ENCODE data around the gene COL8A2. TPM values are rescaled to one million over a fixed set of nuclear protein-coding genes. Genes with fewer than 3 reads are reported as not detected.

The COL8A2 gene
- total RNA-seq, 1 experiment from 2014 or later: 0.24 TPM

GRCh38 chr1:36097693-36098585, 27.1 kb downstream of the COL8A2 start:
- ChIA-PET POLR2A (ENCODE audit: low non-redundant PET) (interaction anchor here (0.6 kb wide), 1 partner anchor 95 kb away, joined by 3 read pairs; no protein-coding TSS in a partner anchor), CTCF (interaction anchor here (0.5 to 1.0 kb wide), 3 partner anchors 13 to 188 kb away, joined by 3 to 5 read pairs (median 3); no protein-coding TSS in a partner anchor)
- intact Hi-C loops (cut with micrococcal nuclease; ENCODE audit: unreplicated experiment): loop anchor here (2.0 to 5.0 kb wide), 4 partner anchors 34 to 271 kb away; no protein-coding TSS in a partner anchor

DNA sequence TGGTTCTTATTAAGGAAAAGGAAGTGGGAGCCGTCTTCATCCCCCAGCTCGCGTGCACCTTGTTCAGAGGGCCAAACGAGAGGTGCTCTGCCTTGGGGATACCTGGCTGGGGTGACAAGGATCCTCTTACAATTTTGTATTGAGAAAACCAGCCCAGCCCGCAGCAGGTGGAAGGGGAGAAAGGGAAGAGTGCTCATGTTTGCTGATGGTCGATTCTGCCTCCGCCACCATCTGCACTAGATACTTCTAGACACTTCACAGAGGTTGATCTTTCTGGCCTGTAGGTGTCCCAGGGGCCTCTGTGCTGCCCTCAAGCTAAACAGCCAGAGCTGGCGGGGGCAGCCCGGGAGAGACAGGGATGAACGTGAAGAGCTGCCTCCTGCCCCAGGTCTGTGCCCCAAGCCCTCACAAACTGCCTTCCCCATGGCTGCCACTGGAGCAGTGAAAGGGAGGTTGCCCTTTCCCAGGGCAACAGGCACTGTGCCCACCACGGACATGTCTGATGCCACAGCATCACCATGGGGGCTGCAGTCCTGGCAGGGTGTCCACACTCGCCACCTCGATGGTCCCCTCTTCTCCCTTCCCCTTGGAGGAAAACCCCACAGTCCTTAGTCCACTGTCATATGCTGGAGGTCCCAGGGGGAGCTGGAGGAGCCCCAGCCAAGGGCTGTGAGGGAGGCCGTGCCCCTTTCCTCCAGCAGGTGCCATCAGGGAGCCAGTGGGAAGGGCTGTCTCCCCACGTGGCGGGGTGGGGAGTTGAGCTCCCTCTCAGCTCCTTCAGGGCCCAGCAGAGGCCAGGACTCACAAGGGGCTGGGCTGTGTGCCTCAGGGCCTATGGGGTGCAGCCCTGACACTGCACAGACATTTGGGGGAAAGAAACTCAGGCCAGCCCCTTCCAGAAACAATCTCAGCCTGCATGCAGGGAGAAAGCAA, 28.3 kb downstream of the COL8A2 start:
- Histone ChIP-seq H3K27me3 (replicated peaks; ENCODE audit: insufficient read depth, low read depth, low read length, poor library complexity) (no peaks in the 10 kb centered on the region), H3K4me3 (ENCODE audit: low read depth, low read length, poor library complexity, severe bottlenecking) (no peak overlapping the region), H3K9me3 (ENCODE audit: low read depth, low read length, poor library complexity, severe bottlenecking) (no peaks in the 10 kb centered on the region), H3K4me1 (ENCODE audit: insufficient read depth, low read length, poor library complexity, severe bottlenecking) (peaks cover 7% of the 10 kb centered on the region), H3K27ac (ENCODE audit: low read depth, low read length, poor library complexity, severe bottlenecking) (peak overlapping the region; percentile 32), H3K36me3 (ENCODE audit: insufficient read depth, low read length, poor library complexity, severe bottlenecking) (peaks cover 45% of the 10 kb centered on the region)
- no TSS peak for BruUV-seq (replicated peaks)
- DNase-seq (ENCODE audit: low spot score): peak; percentile 69
- ChIA-PET CTCF (interaction anchor here (0.5 to 1.0 kb wide), 6 partner anchors 10 to 1228 kb away, joined by 3 to 5 read pairs (median 3); no protein-coding TSS in a partner anchor), POLR2A (ENCODE audit: low non-redundant PET) (no interaction called here)
- intact Hi-C loops (cut with micrococcal nuclease; ENCODE audit: unreplicated experiment): loop anchor here (5.0 kb wide), 2 partner anchors 36 to 91 kb away; no protein-coding TSS in a partner anchor
- TF ChIP-seq, protein P1, sequence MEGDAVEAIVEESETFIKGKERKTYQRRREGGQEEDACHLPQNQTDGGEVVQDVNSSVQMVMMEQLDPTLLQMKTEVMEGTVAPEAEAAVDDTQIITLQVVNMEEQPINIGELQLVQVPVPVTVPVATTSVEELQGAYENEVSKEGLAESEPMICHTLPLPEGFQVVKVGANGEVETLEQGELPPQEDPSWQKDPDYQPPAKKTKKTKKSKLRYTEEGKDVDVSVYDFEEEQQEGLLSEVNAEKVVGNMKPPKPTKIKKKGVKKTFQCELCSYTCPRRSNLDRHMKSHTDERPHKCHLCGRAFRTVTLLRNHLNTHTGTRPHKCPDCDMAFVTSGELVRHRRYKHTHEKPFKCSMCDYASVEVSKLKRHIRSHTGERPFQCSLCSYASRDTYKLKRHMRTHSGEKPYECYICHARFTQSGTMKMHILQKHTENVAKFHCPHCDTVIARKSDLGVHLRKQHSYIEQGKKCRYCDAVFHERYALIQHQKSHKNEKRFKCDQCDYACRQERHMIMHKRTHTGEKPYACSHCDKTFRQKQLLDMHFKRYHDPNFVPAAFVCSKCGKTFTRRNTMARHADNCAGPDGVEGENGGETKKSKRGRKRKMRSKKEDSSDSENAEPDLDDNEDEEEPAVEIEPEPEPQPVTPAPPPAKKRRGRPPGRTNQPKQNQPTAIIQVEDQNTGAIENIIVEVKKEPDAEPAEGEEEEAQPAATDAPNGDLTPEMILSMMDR (conservative IDR thresholded peaks at IDR 0.05; ENCODE audit: low read depth, low read length): peak; percentile 25; the same call in 1 of the 2 replicates
- TF ChIP-seq EZH2 (IDR thresholded peaks at IDR 0.05; ENCODE audit: borderline replicate concordance, low read depth, low read length, poor library complexity, severe bottlenecking): no peak

More at GRCh38 chr1:36097693-36098585, 27.1 kb downstream of the COL8A2 start:
- Histone ChIP-seq H3K9me3 (ENCODE audit: low read depth, low read length, poor library complexity, severe bottlenecking) (no peaks in the 10 kb centered on the region), H3K4me3 (ENCODE audit: low read depth, low read length, poor library complexity, severe bottlenecking) (no peak overlapping the region), H3K27me3 (replicated peaks; ENCODE audit: insufficient read depth, low read depth, low read length, poor library complexity) (no peaks in the 10 kb centered on the region), H3K27ac (ENCODE audit: low read depth, low read length, poor library complexity, severe bottlenecking) (no peak overlapping the region), H3K36me3 (ENCODE audit: insufficient read depth, low read length, poor library complexity, severe bottlenecking) (peaks cover 33% of the 10 kb centered on the region), H3K4me1 (ENCODE audit: insufficient read depth, low read length, poor library complexity, severe bottlenecking) (peaks cover 7% of the 10 kb centered on the region)
- DNase-seq (ENCODE audit: low spot score): no peak
- no peak for TF ChIP-seq EZH2 (IDR thresholded peaks at IDR 0.05; ENCODE audit: borderline replicate concordance, low read depth, low read length, poor library complexity, severe bottlenecking)
- BruUV-seq (replicated peaks): no TSS peak

- intact Hi-C loops (cut with micrococcal nuclease; ENCODE audit: unreplicated experiment): loop anchor here (5.0 kb wide), 2 partner anchors 36 to 91 kb away; no protein-coding TSS in a partner anchor
- Histone ChIP-seq H3K36me3 (ENCODE audit: insufficient read depth, low read length, poor library complexity, severe bottlenecking) (peaks cover 53% of the 10 kb centered on the region), H3K4me1 (ENCODE audit: insufficient read depth, low read length, poor library complexity, severe bottlenecking) (peaks cover 7% of the 10 kb centered on the region), H3K4me3 (ENCODE audit: low read depth, low read length, poor library complexity, severe bottlenecking) (no peak overlapping the region), H3K27me3 (replicated peaks; ENCODE audit: insufficient read depth, low read depth, low read length, poor library complexity) (no peaks in the 10 kb centered on the region), H3K9me3 (ENCODE audit: low read depth, low read length, poor library complexity, severe bottlenecking) (no peaks in the 10 kb centered on the region), H3K27ac (ENCODE audit: low read depth, low read length, poor library complexity, severe bottlenecking) (peak overlapping the region; percentile 4)
- BruUV-seq (replicated peaks): no TSS peak
- TF ChIP-seq EZH2 (IDR thresholded peaks at IDR 0.05; ENCODE audit: borderline replicate concordance, low read depth, low read length, poor library complexity, severe bottlenecking): no peak
- ChIA-PET CTCF (no interaction called here), POLR2A (ENCODE audit: low non-redundant PET) (no interaction called here)
- no peak for DNase-seq (ENCODE audit: low spot score)
These were observed 29.1 kb downstream of the COL8A2 start for GRCh38 chr1:36095760-36096405.

Measured in A673 (cell line).